CD4-positive, CD25-positive, alpha-beta regulatory T cell (primary cell): ENCODE results near the gene SNX30. TPM values are rescaled to one million over a fixed set of nuclear protein-coding genes. Genes with fewer than 3 reads are reported as not detected.

Experiments
- ATAC-seq, 2 donors: fragments of 150-1000 bp; cut with Tn5 transposase; one replicate each; pipeline ENCODE4 v1.10.0; 2021; ENCODE audit warnings: low read depth in 2 of 2, moderate number of reproducible peaks in 2 of 2, moderate library complexity in 1 of 2
- DNase-seq, 3 donors: peaks; one replicate each; pipeline versions ENCODE4 v3.0.0 to v3.0.0-alpha.2; 2012 to 2022; ENCODE audit warnings: mixed read lengths in 1 of 3
- H3K27ac ChIP-seq: one replicate; pipeline ENCODE4 v1.7.0; 2013; ENCODE audit warnings: mild to moderate bottlenecking, low read length; ENCODE audit not compliant: insufficient read depth, poor library complexity, severe bottlenecking
- H3K27me3 ChIP-seq: one replicate; pipeline ENCODE4 v1.7.0; 2013; ENCODE audit warnings: low read length; ENCODE audit not compliant: control insufficient read depth, insufficient read depth
- H3K36me3 ChIP-seq: one replicate; pipeline ENCODE4 v1.7.0; 2013; ENCODE audit warnings: mild to moderate bottlenecking, low read length, moderate library complexity; ENCODE audit not compliant: control insufficient read depth, insufficient read depth
- H3K4me1 ChIP-seq: 2 replicates; pipeline ENCODE4 v1.7.0; 2013; ENCODE audit warnings: mild to moderate bottlenecking, low read length; ENCODE audit not compliant: insufficient read depth, control insufficient read depth, poor library complexity, severe bottlenecking
- H3K4me3 ChIP-seq: one replicate; pipeline ENCODE4 v1.7.0; 2013; ENCODE audit warnings: low read depth, mild to moderate bottlenecking, low read length, moderate library complexity
- H3K9me3 ChIP-seq, 2 experiments: 1 replicate in 1 of 2; 2 replicates in 1 of 2; pipeline ENCODE4 v1.7.0; 2013; ENCODE audit warnings: low read length in 2 of 2, mild to moderate bottlenecking in 1 of 2, moderate library complexity in 1 of 2; ENCODE audit not compliant: control insufficient read depth in 2 of 2
- H3K27ac Mint-ChIP-seq, 3 donors: one replicate each; pipeline ENCODE4 v1.8.0; 2020 to 2022; ENCODE audit warnings: mild to moderate bottlenecking in 3 of 3, mixed read lengths in 3 of 3, moderate library complexity in 2 of 3
- H3K27me3 Mint-ChIP-seq: one replicate; pipeline ENCODE4 v1.8.0; 2022; ENCODE audit warnings: mild to moderate bottlenecking, mixed read lengths
- H3K36me3 Mint-ChIP-seq: one replicate; pipeline ENCODE4 v1.8.0; 2020; ENCODE audit warnings: mixed read lengths
- H3K4me1 Mint-ChIP-seq, 4 donors: one replicate each; pipeline ENCODE4 v1.8.0; 2020 to 2022; ENCODE audit warnings: mixed read lengths in 4 of 4, mild to moderate bottlenecking in 1 of 4
- H3K4me3 Mint-ChIP-seq, 4 donors: one replicate each; pipeline ENCODE4 v1.8.0; 2020 to 2022; ENCODE audit warnings: mild to moderate bottlenecking in 4 of 4, mixed read lengths in 4 of 4, moderate library complexity in 3 of 4
- H3K9me3 Mint-ChIP-seq, 7 donors: one replicate each; pipeline ENCODE4 v1.8.0; 2020 to 2022; ENCODE audit warnings: mixed read lengths in 7 of 7, mild to moderate bottlenecking in 3 of 7, moderate library complexity in 2 of 7
- polyA plus RNA-seq, 4 donors: library from polyadenylated mRNA; unstranded; fragments of 300-500 nt; fragmentation: Illumina TruSeq; gene quantifications; one replicate each; pipeline ENCODE4 v1.2.3, GENCODE V29; 2021
- total RNA-seq: library from RNA; stranded (reverse); gene quantifications from one replicate; pipeline ENCODE4 v1.2.3, GENCODE V29; 2022

The SNX30 gene
- total and polyA plus RNA-seq, 5 donors from 2014 or later, result 1.5 to 12.3 (median 2.0) TPM

DNA sequence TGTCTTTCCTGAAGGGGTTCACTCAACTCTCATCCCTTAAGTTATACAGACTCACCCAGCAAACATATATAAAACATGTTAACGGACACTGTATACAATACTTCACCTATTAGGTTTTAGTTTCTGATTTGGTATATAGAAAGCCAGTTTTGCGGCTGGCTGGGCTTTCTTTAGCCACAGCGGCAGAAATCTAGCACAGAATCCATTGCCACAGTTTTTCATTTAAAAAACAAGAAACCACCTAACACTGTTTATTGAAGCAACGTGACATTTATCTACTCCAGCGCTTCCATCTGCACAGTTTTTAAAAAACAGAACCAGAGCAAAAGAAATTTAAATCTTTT is 67.3 kb downstream of the SNX30 start:
- no peaks in the 10 kb centered on the region for H3K9me3 ChIP-seq
- ATAC-seq (no peak), DNase-seq (no peak)
- Mint-ChIP-seq H3K27ac (no peak overlapping the region), H3K27me3 (no peaks in the 10 kb centered on the region), H3K4me1 (peaks cover 0 to 14% (median 3%) of the 10 kb centered on the region in 4 donors), H3K36me3 (peaks cover 36% of the 10 kb centered on the region), H3K4me3 (no peak overlapping the region), H3K9me3 (no peaks in the 10 kb centered on the region)
- H3K4me1 ChIP-seq, result no peaks in the 10 kb centered on the region
- H3K27ac ChIP-seq, result no peak overlapping the region
- H3K4me3 ChIP-seq, result no peak overlapping the region
- H3K36me3 ChIP-seq, result peaks cover 6% of the 10 kb centered on the region
- H3K27me3 ChIP-seq, result no peaks in the 10 kb centered on the region

DNA sequence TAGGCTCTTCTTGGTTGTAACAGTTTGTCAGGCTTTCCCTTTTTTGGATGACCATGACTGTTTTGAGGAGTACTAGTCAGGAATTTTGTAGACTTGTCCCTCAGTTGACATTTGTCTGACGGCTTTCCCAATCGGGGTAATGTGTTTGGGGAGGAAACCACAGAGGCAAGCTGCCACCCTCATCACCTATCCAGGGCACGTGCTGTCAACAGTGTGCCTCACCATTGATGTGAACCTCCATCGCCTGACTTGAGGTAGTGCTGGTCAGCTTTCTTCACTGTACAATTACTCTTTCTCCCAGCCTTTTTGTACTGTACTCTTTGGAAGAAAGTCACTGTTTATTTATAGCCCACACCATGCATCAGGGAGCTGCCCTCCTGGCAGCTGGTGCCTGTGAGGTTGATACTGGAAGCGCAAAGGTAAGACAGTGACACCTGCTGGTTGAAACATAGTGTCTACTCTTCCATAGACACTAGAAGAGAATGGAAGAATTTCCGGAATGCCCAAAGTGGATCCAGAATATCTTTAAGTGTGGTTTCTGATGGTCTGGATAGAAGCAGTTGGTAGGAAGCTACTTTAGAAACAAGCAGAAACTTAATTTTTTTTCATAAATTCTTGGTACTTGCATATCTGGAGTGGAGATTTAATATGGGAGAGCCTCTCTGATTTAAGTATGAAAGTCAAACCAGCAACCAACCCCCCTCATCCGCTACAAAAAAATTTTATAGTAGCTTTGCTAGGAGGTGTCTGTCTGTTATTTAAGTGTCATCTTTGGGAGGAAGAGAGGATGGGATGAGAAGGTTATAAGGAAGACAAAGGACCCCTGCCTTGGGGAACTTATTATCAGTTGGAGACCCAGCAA is 69.3 kb downstream of the SNX30 start:
- peaks cover 0 to 14% (median 3%) of the 10 kb centered on the region in 4 donors for H3K4me1 Mint-ChIP-seq

DNA sequence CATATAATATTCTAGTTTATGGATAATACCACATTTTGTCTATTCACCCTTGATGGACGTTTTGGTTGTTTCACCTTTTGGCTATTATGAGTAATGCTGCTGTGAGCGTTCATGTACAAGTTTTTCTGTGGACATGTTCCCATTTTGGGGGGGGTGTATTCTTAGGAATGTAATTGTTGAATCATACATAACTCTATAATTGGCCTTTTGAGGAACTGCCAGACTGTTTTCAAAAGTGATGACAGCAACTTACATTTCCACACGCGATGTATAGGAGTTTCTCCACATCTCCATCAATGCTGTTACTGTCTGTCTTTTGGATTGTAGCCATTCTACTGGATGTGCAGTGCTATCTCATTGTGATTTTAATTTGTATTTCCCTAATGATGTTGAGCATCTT is 70.3 kb downstream of the SNX30 start:
- peaks cover 48% of the 10 kb centered on the region for H3K36me3 Mint-ChIP-seq

More for the DNA sequence above, 69.3 kb downstream of the SNX30 start:
- H3K4me1 ChIP-seq, result no peaks in the 10 kb centered on the region
- DNase-seq, result peak in 2 of 3 donors; percentile 8 to 38
- H3K27ac ChIP-seq, result no peak overlapping the region
- H3K4me3 ChIP-seq, result no peak overlapping the region
- no peaks in the 10 kb centered on the region for H3K9me3 ChIP-seq
- H3K36me3 ChIP-seq, result peaks cover 6% of the 10 kb centered on the region
- Mint-ChIP-seq H3K27me3 (no peaks in the 10 kb centered on the region), H3K9me3 (no peaks in the 10 kb centered on the region), H3K27ac (peak overlapping the region in 1 of 3 donors; percentile 20), H3K36me3 (peaks cover 47% of the 10 kb centered on the region), H3K4me3 (peak overlapping the region in 1 of 4 donors; percentile 7)
- H3K27me3 ChIP-seq, result no peaks in the 10 kb centered on the region
- no peak for ATAC-seq

DNA sequence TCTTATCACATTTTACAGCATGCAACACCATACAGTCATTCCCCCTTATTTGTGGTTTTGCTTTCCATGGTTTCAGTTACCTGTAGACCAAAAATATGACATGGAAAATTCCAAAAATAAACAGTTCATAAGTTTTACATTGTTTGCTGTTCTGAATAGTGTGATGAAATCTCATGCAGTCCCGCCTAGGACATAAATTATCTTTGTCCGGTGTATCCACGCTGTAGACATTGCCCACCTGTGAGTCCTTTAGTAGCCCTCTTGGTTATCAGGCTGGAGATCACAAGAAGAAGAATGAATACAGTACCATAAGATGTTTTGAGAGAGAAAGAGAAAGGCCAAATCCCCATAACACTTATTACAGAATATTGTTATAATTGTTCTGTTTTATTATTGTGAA is 72.1 kb downstream of the SNX30 start:
- no peaks in the 10 kb centered on the region for H3K9me3 Mint-ChIP-seq
- H3K4me3 Mint-ChIP-seq, result no peak overlapping the region
- Histone ChIP-seq H3K27me3 (no peaks in the 10 kb centered on the region), H3K4me1 (no peaks in the 10 kb centered on the region), H3K9me3 (no peaks in the 10 kb centered on the region), H3K36me3 (peaks cover 6% of the 10 kb centered on the region), H3K27ac (no peak overlapping the region), H3K4me3 (no peak overlapping the region)
- ATAC-seq, result no peak
- no peaks in the 10 kb centered on the region for H3K27me3 Mint-ChIP-seq
- no peak overlapping the region for H3K27ac Mint-ChIP-seq
- peaks cover 0 to 4% (median 3%) of the 10 kb centered on the region in 4 donors for H3K4me1 Mint-ChIP-seq
- DNase-seq, result no peak
- peaks cover 53% of the 10 kb centered on the region for H3K36me3 Mint-ChIP-seq

More for the DNA sequence above, 70.3 kb downstream of the SNX30 start:
- Histone ChIP-seq H3K9me3 (no peaks in the 10 kb centered on the region), H3K27ac (no peak overlapping the region), H3K36me3 (peaks cover 6% of the 10 kb centered on the region), H3K27me3 (no peaks in the 10 kb centered on the region), H3K4me1 (no peaks in the 10 kb centered on the region), H3K4me3 (no peak overlapping the region)
- no peak for DNase-seq
- Mint-ChIP-seq H3K27me3 (no peaks in the 10 kb centered on the region), H3K4me1 (peaks cover 0 to 14% (median 5%) of the 10 kb centered on the region in 4 donors), H3K9me3 (no peaks in the 10 kb centered on the region), H3K4me3 (no peak overlapping the region), H3K27ac (no peak overlapping the region)
- no peak for ATAC-seq

GRCh38 chr9:112823257-112823656 is 72.7 kb downstream of the SNX30 start:
- no peak overlapping the region for H3K27ac Mint-ChIP-seq
- H3K27me3 Mint-ChIP-seq, result no peaks in the 10 kb centered on the region
- Histone ChIP-seq H3K27ac (no peak overlapping the region), H3K4me3 (no peak overlapping the region), H3K27me3 (no peaks in the 10 kb centered on the region), H3K36me3 (peaks cover 4% of the 10 kb centered on the region), H3K4me1 (no peaks in the 10 kb centered on the region), H3K9me3 (no peaks in the 10 kb centered on the region)
- H3K36me3 Mint-ChIP-seq, result peaks cover 49% of the 10 kb centered on the region
- peaks cover 0 to 3% (median 0%) of the 10 kb centered on the region in 4 donors for H3K4me1 Mint-ChIP-seq
- DNase-seq (no peak), ATAC-seq (no peak)
- H3K9me3 Mint-ChIP-seq, result no peaks in the 10 kb centered on the region
- H3K4me3 Mint-ChIP-seq, result no peak overlapping the region

GRCh38 chr9:112831281-112831851 is 80.8 kb downstream of the SNX30 start:
- H3K27me3 Mint-ChIP-seq, result no peaks in the 10 kb centered on the region
- DNase-seq, result peak in 1 of 3 donors; percentile 47
- H3K27ac ChIP-seq, result no peak overlapping the region

DNA sequence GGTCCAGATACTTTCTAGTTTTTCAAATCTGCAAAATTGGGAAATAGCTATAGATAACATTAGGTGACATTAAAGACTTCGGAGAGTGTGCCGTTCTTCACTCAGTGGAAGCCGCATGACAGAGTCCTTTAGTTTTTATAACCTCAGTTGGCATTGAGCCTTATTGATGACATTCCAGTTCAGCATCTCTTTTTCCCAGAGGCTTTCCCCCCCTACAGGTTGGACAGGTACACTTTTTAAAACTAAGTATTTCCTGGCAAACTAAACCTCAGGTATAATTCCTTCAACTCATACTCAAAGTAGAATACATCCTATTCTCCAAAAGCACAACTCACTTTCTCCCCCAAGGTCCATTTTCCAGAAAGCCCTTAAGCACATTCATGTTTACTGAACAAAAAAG is 81.4 kb downstream of the SNX30 start:
- no peaks in the 10 kb centered on the region for H3K9me3 ChIP-seq
- no peaks in the 10 kb centered on the region for H3K27me3 ChIP-seq
- ATAC-seq (no peak), DNase-seq (no peak)
- Mint-ChIP-seq H3K27me3 (no peaks in the 10 kb centered on the region), H3K9me3 (no peaks in the 10 kb centered on the region), H3K27ac (no peak overlapping the region), H3K4me1 (peaks cover 7 to 15% (median 14%) of the 10 kb centered on the region in 4 donors), H3K36me3 (peaks cover 46% of the 10 kb centered on the region), H3K4me3 (no peak overlapping the region)
- H3K27ac ChIP-seq, result no peak overlapping the region
- H3K4me3 ChIP-seq, result no peak overlapping the region
- H3K36me3 ChIP-seq, result peaks cover 17% of the 10 kb centered on the region
- H3K4me1 ChIP-seq, result peaks cover 2% of the 10 kb centered on the region

More at GRCh38 chr9:112831281-112831851, 80.8 kb downstream of the SNX30 start:
- H3K9me3 Mint-ChIP-seq, result no peaks in the 10 kb centered on the region
- ATAC-seq, result no peak
- H3K27me3 ChIP-seq, result no peaks in the 10 kb centered on the region
- H3K36me3 Mint-ChIP-seq, result peaks cover 45% of the 10 kb centered on the region
- peak overlapping the region in 1 of 3 donors; percentile 44 for H3K27ac Mint-ChIP-seq
- H3K4me1 Mint-ChIP-seq, result peaks cover 7 to 15% (median 14%) of the 10 kb centered on the region in 4 donors
- peaks cover 2% of the 10 kb centered on the region for H3K4me1 ChIP-seq
- H3K4me3 Mint-ChIP-seq, result no peak overlapping the region
- H3K9me3 ChIP-seq, result no peaks in the 10 kb centered on the region
- H3K4me3 ChIP-seq, result no peak overlapping the region
- peaks cover 11% of the 10 kb centered on the region for H3K36me3 ChIP-seq
